ENCODE data around the gene SNCB. TPM values are rescaled to one million over a fixed set of nuclear protein-coding genes. Genes with fewer than 3 reads are reported as not detected.

Gene SNCB
- total RNA-seq, 4 donors from 2014 or later, result not detected

GRCh38 chr5:176653401-176654385, 23.4 kb upstream of the SNCB start:
- H3K27me3 ChIP-seq, result no peaks in the 10 kb centered on the region
- no peak for TF ChIP-seq CTCF (IDR thresholded peaks at IDR 0.05)
- TF ChIP-seq POLR2A (IDR thresholded peaks at IDR 0.05), result no peak
- no peak for TF ChIP-seq EP300 (IDR thresholded peaks at IDR 0.05; ENCODE audit: low read depth)
- TF ChIP-seq POLR2AphosphoS5 (IDR thresholded peaks at IDR 0.05), result no peak
- no peak for DNase-seq
- in situ Hi-C loops (cut with MboI; ENCODE audit: low pct_ligation_motif_present in 1 of 4, low pct_unique_long_range_greater_than_20kb in 1 of 4, low sequenced_read_pairs in 3 of 4) (loop anchor here in 3 of 4 donors (25.0 kb wide), 2 partner anchors 259 to 309 kb away; no protein-coding TSS in a partner anchor), intact Hi-C loops (cut with DNase I; ENCODE audit: low total_unique reads) (no loop called here)
- no peaks in the 10 kb centered on the region for H3K36me3 ChIP-seq
- H3K27ac ChIP-seq, result no peak overlapping the region
- peaks cover under 1 to 11% (median 7%) of the 10 kb centered on the region in 4 donors for H3K4me1 ChIP-seq
- no peak overlapping the region for H3K4me3 ChIP-seq
- no peaks in the 10 kb centered on the region for H3K9me3 ChIP-seq
- 80 to 87% methylated on average over 4 to 18 of the region's 18 CpGs for WGBS, 2 donors (ENCODE audit: low coverage in 1 of 2)

GRCh38 chr5:176652136-176652535, 21.8 kb upstream of the SNCB start:
- no peaks in the 10 kb centered on the region for H3K27me3 ChIP-seq
- intact Hi-C loops (cut with DNase I; ENCODE audit: low total_unique reads) (no loop called here), in situ Hi-C loops (cut with MboI; ENCODE audit: low pct_ligation_motif_present in 1 of 4, low pct_unique_long_range_greater_than_20kb in 1 of 4, low sequenced_read_pairs in 3 of 4) (loop anchor here in 3 of 4 donors (25.0 kb wide), 2 partner anchors 260 to 310 kb away; no protein-coding TSS in a partner anchor)
- H3K9me3 ChIP-seq, result no peaks in the 10 kb centered on the region
- WGBS, 2 donors (ENCODE audit: low coverage in 1 of 2), result 79% methylated on average over 8 of the region's 8 CpGs; no CpG with 5 or more reads in 1 of the 2 donors
- no peaks in the 10 kb centered on the region for H3K36me3 ChIP-seq
- no peak overlapping the region for H3K27ac ChIP-seq
- no peak for DNase-seq
- TF ChIP-seq POLR2AphosphoS5 (IDR thresholded peaks at IDR 0.05), result no peak
- no peak for TF ChIP-seq POLR2A (IDR thresholded peaks at IDR 0.05)
- TF ChIP-seq EP300 (IDR thresholded peaks at IDR 0.05; ENCODE audit: low read depth), result no peak
- TF ChIP-seq CTCF (IDR thresholded peaks at IDR 0.05), result no peak
- no peak overlapping the region for H3K4me3 ChIP-seq
- H3K4me1 ChIP-seq, result peaks cover 9 to 16% (median 12%) of the 10 kb centered on the region in 4 donors

- in situ Hi-C loops (cut with MboI; ENCODE audit: low pct_ligation_motif_present in 1 of 4, low pct_unique_long_range_greater_than_20kb in 1 of 4, low sequenced_read_pairs in 3 of 4), result loop anchor here in 3 of 4 donors (25.0 kb wide), 2 partner anchors 261 to 311 kb away; no protein-coding TSS in a partner anchor
- Histone ChIP-seq H3K27ac (no peak overlapping the region), H3K9me3 (no peaks in the 10 kb centered on the region), H3K27me3 (no peaks in the 10 kb centered on the region), H3K4me3 (no peak overlapping the region), H3K4me1 (peaks cover 9 to 18% (median 16%) of the 10 kb centered on the region in 4 donors), H3K36me3 (no peaks in the 10 kb centered on the region)
- intact Hi-C loops (cut with DNase I; ENCODE audit: low total_unique reads), result no loop called here
- DNase-seq, result no peak
- no peak for TF ChIP-seq POLR2A (IDR thresholded peaks at IDR 0.05)
- WGBS, 2 donors (ENCODE audit: low coverage in 1 of 2), result 85 to 100% methylated on average over 1 to 17 of the region's 17 CpGs
Observed at GRCh38 chr5:176651472-176651980, 21.2 kb upstream of the SNCB start.

- 80% methylated on average over 2 to 8 of the region's 8 CpGs for WGBS, 2 donors (ENCODE audit: low coverage in 1 of 2)
- Histone ChIP-seq H3K9me3 (no peaks in the 10 kb centered on the region), H3K4me3 (no peak overlapping the region), H3K36me3 (no peaks in the 10 kb centered on the region), H3K27ac (no peak overlapping the region), H3K27me3 (no peaks in the 10 kb centered on the region), H3K4me1 (peaks cover 9 to 20% (median 17%) of the 10 kb centered on the region in 4 donors)
- no peak for TF ChIP-seq POLR2A (IDR thresholded peaks at IDR 0.05)
- TF ChIP-seq POLR2AphosphoS5 (IDR thresholded peaks at IDR 0.05), result no peak
- TF ChIP-seq EP300 (IDR thresholded peaks at IDR 0.05; ENCODE audit: low read depth), result no peak
- no peak for TF ChIP-seq CTCF (IDR thresholded peaks at IDR 0.05)
- in situ Hi-C loops (cut with MboI; ENCODE audit: low pct_ligation_motif_present in 1 of 4, low pct_unique_long_range_greater_than_20kb in 1 of 4, low sequenced_read_pairs in 3 of 4) (loop anchor here in 3 of 4 donors (25.0 kb wide), 2 partner anchors 262 to 312 kb away; no protein-coding TSS in a partner anchor), intact Hi-C loops (cut with DNase I; ENCODE audit: low total_unique reads) (no loop called here)
- no peak for DNase-seq
Observed at GRCh38 chr5:176650354-176650884, 20.1 kb upstream of the SNCB start.
